Measurements from ENCODE around the gene THEM5.
"Not testable (repeated sequence)": the region's sequence is repeated elsewhere in the genome, so short reads cannot be mapped to it uniquely, and the experiment has no call there.

Gene THEM5

GRCh38 chr1:151867321-151867720 lies 13.8 kb upstream of the THEM5 start:
- no peak for DNase-seq

GRCh38 chr1:151864411-151864810 lies 10.9 kb upstream of the THEM5 start:
- peak in 1 of 2 experiments; percentile 55 for DNase-seq

- DNase-seq, result no peak
These were observed 9.1 kb upstream of the THEM5 start for GRCh38 chr1:151862604-151863003.

GRCh38 chr1:151860504-151861187 lies 7.1 kb upstream of the THEM5 start:
- DNase-seq, result no peak

- no peak for DNase-seq
These were observed 6.4 kb upstream of the THEM5 start for GRCh38 chr1:151859891-151860293.

GRCh38 chr1:151858886-151859665 lies 5.6 kb upstream of the THEM5 start:
- no peak for DNase-seq

- DNase-seq, result no peak
These were observed 4.7 kb upstream of the THEM5 start for GRCh38 chr1:151858030-151858746.

- no peak for DNase-seq
These were observed 2.4 kb upstream of the THEM5 start for GRCh38 chr1:151855933-151856332.

- DNase-seq, result not testable (repeated sequence)
These were observed 2.0 kb upstream of the THEM5 start for GRCh38 chr1:151855516-151855915.

- no peak for DNase-seq
These were observed 1.1 kb upstream of the THEM5 start for GRCh38 chr1:151854658-151855057.

- DNase-seq, result no peak
These were observed 779 bp downstream of the THEM5 start for GRCh38 chr1:151852733-151853132.

GRCh38 chr1:151851886-151852285 lies 1.6 kb downstream of the THEM5 start:
- no peak for DNase-seq

- DNase-seq, result no peak
These were observed 3.6 kb downstream of the THEM5 start for GRCh38 chr1:151849871-151850270.

- no peak for DNase-seq
These were observed 4.4 kb downstream of the THEM5 start for GRCh38 chr1:151849126-151849525.

GRCh38 chr1:151847867-151848596 lies 5.5 kb downstream of the THEM5 start:
- DNase-seq, result no peak

GRCh38 chr1:151846686-151847237 lies 6.8 kb downstream of the THEM5 start:
- DNase-seq, result no peak

GRCh38 chr1:151846062-151846568 lies 7.4 kb downstream of the THEM5 start:
- no peak for DNase-seq

GRCh38 chr1:151843398-151843797 lies 10.1 kb downstream of the THEM5 start:
- DNase-seq, result no peak

GRCh38 chr1:151841141-151841540 lies 12.4 kb downstream of the THEM5 start:
- peak in 1 of 2 experiments; percentile 16 for DNase-seq

GRCh38 chr1:151840421-151840820 lies 13.1 kb downstream of the THEM5 start:
- no peak for DNase-seq

- DNase-seq, result no peak
These were observed 13.8 kb downstream of the THEM5 start, which contains the start of gene C2CD4D for GRCh38 chr1:151839457-151840403. C2CD4D (minus strand) TSS chr1:151839820; CDS start chr1:151838989, 831 bp downstream.
